Fibroblast of the aortic adventitia (primary cell): ENCODE measurements around the gene FAM200B. TPM values are rescaled to one million over a fixed set of nuclear protein-coding genes. Genes with fewer than 3 reads are reported as not detected.

ENCODE experiments used
- DNase-seq: peaks from one replicate; pipeline ENCODE4 v3.0.0-alpha.2; 2010; ENCODE audit warnings: low read depth
- H3K4me3 ChIP-seq: 2 replicates; pipeline ENCODE4 v1.5.1; 2011; ENCODE audit warnings: low read depth, mild to moderate bottlenecking, control low read depth, low read length, moderate library complexity
- total RNA-seq: library from RNA; depleted of rRNA; stranded (reverse); fragments of >200 nt; gene quantifications from 2 replicates; pipeline ENCODE4 v1.2.3, GENCODE V29; 2012; ENCODE audit warnings: low replicate concordance
- TF ChIP-seq, protein P1 (sequence below): IDR thresholded peaks from 2 replicates; pipeline ENCODE4 v1.5.1; 2011; ENCODE audit warnings: mild to moderate bottlenecking, low read length, control low read depth, inconsistent platforms; ENCODE audit not compliant: insufficient read depth

Gene FAM200B
- 30.4 and 35.3 TPM in 2 replicates for total RNA-seq

DNA sequence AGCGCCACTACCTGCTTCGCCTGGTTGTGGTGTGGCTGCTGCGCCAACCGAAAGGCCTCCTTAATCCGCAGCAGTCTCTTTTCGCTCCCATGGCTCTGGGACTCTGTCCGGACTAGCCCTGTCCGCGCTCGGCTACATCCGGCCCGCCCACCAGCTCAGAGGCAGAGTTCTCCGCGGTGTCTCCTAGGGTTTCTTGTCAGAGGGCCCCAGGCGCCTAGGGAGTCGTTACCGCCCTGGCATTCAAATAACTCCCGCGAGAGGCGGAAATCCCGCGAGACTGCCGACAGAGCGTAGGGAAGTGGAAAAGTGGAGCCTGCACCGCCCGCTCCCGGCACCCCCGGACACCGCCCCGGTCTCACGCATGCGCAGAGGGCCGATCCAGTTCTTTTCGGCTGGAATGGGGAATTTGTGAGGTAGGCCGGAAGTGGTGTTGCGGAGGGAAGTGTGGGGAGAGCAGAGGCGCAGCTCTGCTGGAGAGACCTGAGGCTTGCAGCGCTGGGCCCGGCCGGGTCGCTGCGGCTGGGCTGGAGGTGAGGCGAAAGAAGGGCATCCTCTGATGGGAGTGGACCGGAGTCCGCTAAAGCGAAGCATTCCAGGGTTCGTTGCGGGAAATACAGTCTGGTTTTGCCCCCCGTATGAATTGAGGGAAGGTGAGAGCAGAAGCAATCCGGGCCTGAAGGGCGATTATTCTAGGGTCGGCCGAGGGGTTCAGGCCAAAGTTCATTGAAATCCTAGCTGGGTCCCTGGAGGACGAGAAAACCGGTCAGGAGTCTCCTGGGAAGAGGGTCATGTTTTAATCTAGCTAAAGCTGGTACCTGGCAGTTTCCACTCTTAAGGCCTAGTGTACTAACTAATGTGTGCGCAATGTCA, at the start of gene FAM200B:
FAM200B (plus strand) TSS at position 456 of the 870 bp plus-strand sequence. CDS start 5,151 bp downstream, outside the sequence.
- DNase-seq: peak; percentile 98
- H3K4me3 ChIP-seq: peak within 1 kb of the TSS; percentile 90
- TF ChIP-seq, protein P1, sequence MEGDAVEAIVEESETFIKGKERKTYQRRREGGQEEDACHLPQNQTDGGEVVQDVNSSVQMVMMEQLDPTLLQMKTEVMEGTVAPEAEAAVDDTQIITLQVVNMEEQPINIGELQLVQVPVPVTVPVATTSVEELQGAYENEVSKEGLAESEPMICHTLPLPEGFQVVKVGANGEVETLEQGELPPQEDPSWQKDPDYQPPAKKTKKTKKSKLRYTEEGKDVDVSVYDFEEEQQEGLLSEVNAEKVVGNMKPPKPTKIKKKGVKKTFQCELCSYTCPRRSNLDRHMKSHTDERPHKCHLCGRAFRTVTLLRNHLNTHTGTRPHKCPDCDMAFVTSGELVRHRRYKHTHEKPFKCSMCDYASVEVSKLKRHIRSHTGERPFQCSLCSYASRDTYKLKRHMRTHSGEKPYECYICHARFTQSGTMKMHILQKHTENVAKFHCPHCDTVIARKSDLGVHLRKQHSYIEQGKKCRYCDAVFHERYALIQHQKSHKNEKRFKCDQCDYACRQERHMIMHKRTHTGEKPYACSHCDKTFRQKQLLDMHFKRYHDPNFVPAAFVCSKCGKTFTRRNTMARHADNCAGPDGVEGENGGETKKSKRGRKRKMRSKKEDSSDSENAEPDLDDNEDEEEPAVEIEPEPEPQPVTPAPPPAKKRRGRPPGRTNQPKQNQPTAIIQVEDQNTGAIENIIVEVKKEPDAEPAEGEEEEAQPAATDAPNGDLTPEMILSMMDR: peak; percentile 42

DNA sequence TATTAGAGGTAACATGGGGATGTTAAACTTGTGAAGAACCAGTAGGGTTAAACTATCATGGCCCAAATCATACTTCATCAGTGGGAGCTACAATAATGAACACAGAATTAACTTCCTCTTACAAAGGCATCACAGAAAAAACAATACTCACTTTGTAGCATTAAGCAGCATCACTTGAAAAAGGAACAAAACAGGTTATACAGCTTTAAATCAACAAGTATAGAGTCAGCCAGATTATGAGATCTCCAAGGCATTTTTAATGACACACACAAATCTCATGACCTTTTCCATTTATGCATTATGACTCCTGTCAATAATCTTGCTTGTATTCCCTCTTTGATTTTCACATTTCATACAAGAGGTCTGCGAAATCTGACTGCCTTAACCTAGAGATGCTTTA, 44.8 kb upstream of the FAM200B start:
- TF ChIP-seq, protein P1: no peak
- H3K4me3 ChIP-seq: no peak overlapping the region
- no peak for DNase-seq

DNA sequence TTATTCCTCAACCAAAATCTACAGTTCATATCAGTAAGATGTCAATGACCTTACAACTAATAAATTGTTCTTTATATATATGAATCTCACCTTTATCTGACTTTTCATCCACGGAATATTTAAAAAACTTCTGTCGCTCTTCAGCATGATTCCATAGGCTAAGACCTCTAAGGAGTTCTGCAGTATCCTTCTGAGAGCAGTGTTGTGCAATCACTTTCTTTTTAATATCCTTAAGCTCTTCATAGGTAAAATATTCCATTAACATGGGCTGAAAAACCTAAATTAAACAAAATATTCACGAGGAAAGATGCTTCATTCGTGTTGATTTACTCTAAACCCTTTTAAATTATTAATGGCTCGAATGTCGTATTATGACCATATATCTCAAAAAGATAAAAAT, 43.2 kb upstream of the FAM200B start:
- no peak for DNase-seq
- no peak overlapping the region for H3K4me3 ChIP-seq
- TF ChIP-seq, protein P1: no peak

DNA sequence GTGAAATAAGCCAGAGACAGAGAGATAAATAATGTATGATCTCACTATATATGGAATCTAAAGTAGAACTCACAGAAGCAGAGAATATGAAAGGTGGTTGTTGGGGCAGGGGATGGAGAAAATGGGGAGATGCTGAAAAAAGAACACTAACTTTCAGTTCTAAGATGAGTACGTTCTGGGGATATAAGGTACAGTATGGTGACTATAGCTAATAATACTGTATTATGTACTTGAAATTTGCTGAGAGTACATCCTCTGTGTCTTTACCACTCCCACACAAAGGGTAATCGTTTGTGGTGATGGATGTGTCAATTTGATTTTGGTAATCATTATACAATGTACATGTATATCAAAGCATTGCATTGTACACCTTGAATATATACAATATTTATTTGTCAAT, 33.0 kb upstream of the FAM200B start:
- no peak overlapping the region for H3K4me3 ChIP-seq
- TF ChIP-seq, protein P1: no peak
- DNase-seq: no peak

DNA sequence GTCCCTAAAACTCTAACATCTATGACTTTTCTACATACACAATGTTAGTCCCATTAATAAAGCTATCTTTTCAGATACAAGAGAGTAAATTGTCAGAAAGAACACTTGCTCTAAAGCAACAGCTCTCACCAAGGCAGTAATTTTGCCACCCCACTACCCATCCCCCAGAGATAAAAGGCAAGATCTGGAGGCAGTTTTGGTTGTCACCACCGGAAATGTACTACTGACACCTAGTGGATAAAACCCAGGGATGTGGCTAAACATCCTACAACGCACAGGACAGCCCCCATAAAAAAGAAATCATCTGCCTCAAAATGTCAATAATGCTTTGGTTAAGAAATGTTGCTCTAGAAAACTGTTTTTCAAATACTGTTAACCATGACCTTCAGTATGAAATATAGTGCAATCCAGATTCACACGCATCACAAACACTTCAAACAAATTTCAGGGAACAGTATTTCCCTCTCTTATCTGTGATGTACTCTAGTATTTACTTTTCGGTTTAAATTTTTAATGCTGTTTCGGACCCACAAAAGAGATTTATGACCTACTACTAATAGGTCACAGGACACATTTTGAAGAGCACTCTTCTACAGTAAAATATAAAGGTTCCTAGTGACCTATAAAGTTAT, 31.6 kb upstream of the FAM200B start:
- TF ChIP-seq, protein P1: peak; percentile 65
- H3K4me3 ChIP-seq: no peak overlapping the region
- DNase-seq: peak; percentile 65

DNA sequence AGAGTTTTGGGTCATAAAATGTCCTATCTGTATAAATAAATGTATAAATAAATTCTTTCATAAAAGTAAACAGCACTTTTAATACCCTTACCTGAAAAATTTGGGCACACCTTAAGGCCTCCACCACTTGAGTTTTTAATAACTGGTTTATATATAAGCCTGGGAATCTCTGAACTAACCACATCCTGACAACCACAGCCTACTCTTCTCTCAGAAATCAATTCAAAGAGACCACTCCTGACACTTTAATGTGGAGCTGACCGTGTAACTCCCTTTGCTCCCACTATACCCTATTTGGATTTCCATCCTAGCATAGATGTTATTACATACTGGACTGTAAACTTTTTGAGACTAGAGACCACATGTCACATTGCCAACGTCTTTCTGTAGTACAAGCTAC, 30.0 kb upstream of the FAM200B start:
- H3K4me3 ChIP-seq: peak overlapping the region; percentile 22
- TF ChIP-seq, protein P1: no peak
- no peak for DNase-seq
